Pancreas (tissue), 10 donors: ENCODE measurements around the gene INSR. TPM values are rescaled to one million over a fixed set of nuclear protein-coding genes. Genes with fewer than 3 reads are reported as not detected.

Source experiments
- ATAC-seq, 4 donors: fragments of 200-7000 bp; cut with Tn5 transposase; one replicate each; pipeline versions ENCODE4 v1.8.0 to v1.9.1; 2020; ENCODE audit warnings: mild to moderate bottlenecking in 4 of 4, moderate library complexity in 4 of 4
- DNase-seq, 6 donors: peaks; one replicate each; pipeline ENCODE4 v3.0.0-alpha.2; 2020
- FAIRE-seq: peaks from 2 replicates; lab custom pipeline; 2012; peaks lifted over from hg19 to GRCh38; lab: Jason Lieb, UNC
- H3K27ac ChIP-seq, 4 donors: fragments of 200-600 bp; sonication (generic); 1 replicate in 3 of 4; 2 replicates in 1 of 4; pipeline versions ENCODE4 v1.5.0 to v1.8.0; 2020
- H3K27me3 ChIP-seq, 4 donors: fragments of 200-600 bp; one replicate each; pipeline ENCODE4 v1.8.0; 2021
- H3K36me3 ChIP-seq, 3 donors: fragments of 200-600 bp; sonication (generic) in 1 of 3; one replicate each; pipeline versions ENCODE4 v1.5.0 to v1.8.0; 2020 to 2021
- H3K4me1 ChIP-seq, 3 donors: fragments of 200-600 bp; one replicate each; pipeline ENCODE4 v1.8.0; 2021
- H3K4me3 ChIP-seq, 4 donors: fragments of 200-600 bp; sonication (generic) in 2 of 4; one replicate each; pipeline versions ENCODE4 v1.5.0 to v1.8.0; 2020 to 2021
- H3K9me3 ChIP-seq, 4 donors: fragments of 200-600 bp; one replicate each; pipeline ENCODE4 v1.8.0; 2021
- CTCF ChIP-seq, 4 donors: fragments of 200-600 bp; sonication (generic) in 3 of 4; IDR thresholded peaks; one replicate each; pipeline versions ENCODE4 v1.5.0 to v1.8.0; 2021; ENCODE audit warnings: antibody characterized with exemption in 4 of 4
- WGBS, 2 donors: extraction: QIAGEN DNeasy Blood & Tissue Kit; methylation state at CpG; one replicate each; pipeline ENCODE4 v1.1.7; 2013; 5-methylcytosine and 5-hydroxymethylcytosine counted together
- intact Hi-C, 3 donors: fragments of 100-400 bp; cut with DNase I; formaldehyde crosslinking; loops; one replicate each; pipeline versions ENCODE4 v1.11.1 to v1.14.2; 2022
- polyA plus RNA-seq, 2 donors: library from polyadenylated mRNA; stranded (reverse); fragments of 200-250 nt; gene quantifications; one replicate each; pipeline ENCODE4 v1.2.3, GENCODE V29; 2013
- total RNA-seq, 6 donors: library from RNA; stranded (reverse); fragmentation: NEBNext Ultra II Directional in 4 of 6; extraction: Animal tissue kit (Norgen Biotek cat#: 25700) in 4 of 6; gene quantifications; one replicate each; pipeline versions ENCODE4 v1.2.1 to v1.2.4, GENCODE V29; 2021 to 2023
- donor health status: healthy with polysubstance abuse.
- donor health status: DM: no; HTN: no; CAD: no; lungs with moderate emphysema.
- donor health status: DM: no; HTN: no; CAD: no.
- donor health status: control.
- donor health status: control.
- donor health status: Bipolar disorder and iron deficiency.
- donor health status: DM: yes; HTN: yes; CAD: no.
- donor health status: DM: no; HTN: no; CAD: no.
- donor health status: DM: no; HTN: no; CAD: no.
- donor health status: DM: yes; HTN: yes; CAD: no.

The INSR gene
- total and polyA plus RNA-seq, 8 donors: 45.1 to 205 (median 120) TPM

- no peak for TF ChIP-seq CTCF (IDR thresholded peaks at IDR 0.05)
- no peaks in the 10 kb centered on the region for H3K9me3 ChIP-seq
- no peak overlapping the region for H3K4me3 ChIP-seq
- intact Hi-C loops: no loop called here
- H3K4me1 ChIP-seq: peaks cover 30 to 45% (median 36%) of the 10 kb centered on the region in 3 donors
- peak overlapping the region in 2 of 4 donors; percentile 12 to 31 for H3K27ac ChIP-seq
- ATAC-seq: no peak
- FAIRE-seq: no peak
- no peak for DNase-seq
- H3K27me3 ChIP-seq: no peaks in the 10 kb centered on the region
- WGBS, 2 donors: 39 to 47% methylated on average over 7 of the region's 7 CpGs
- H3K36me3 ChIP-seq: peaks cover 0 to 8% (median 0%) of the 10 kb centered on the region in 3 donors
Observed at GRCh38 chr19:7260161-7260560, 34.1 kb downstream of the INSR start.

- no peaks in the 10 kb centered on the region for H3K9me3 ChIP-seq
- peaks cover 0 to 8% (median 0%) of the 10 kb centered on the region in 3 donors for H3K36me3 ChIP-seq
- H3K27ac ChIP-seq: peak overlapping the region in 2 of 4 donors; percentile 57 to 81
- H3K27me3 ChIP-seq: no peaks in the 10 kb centered on the region
- no peak overlapping the region for H3K4me3 ChIP-seq
- ATAC-seq (no peak), DNase-seq (no peak), FAIRE-seq (no peak)
- TF ChIP-seq CTCF (IDR thresholded peaks at IDR 0.05): no peak
- H3K4me1 ChIP-seq: peaks cover 28 to 56% (median 42%) of the 10 kb centered on the region in 3 donors
- intact Hi-C loops: no loop called here
- WGBS, 2 donors: 87 to 97% methylated on average over 6 of the region's 6 CpGs
Observed at GRCh38 chr19:7258840-7259395, 35.3 kb downstream of the INSR start.

GRCh38 chr19:7258041-7258839 is 36.0 kb downstream of the INSR start:
- peaks cover 28 to 56% (median 42%) of the 10 kb centered on the region in 3 donors for H3K4me1 ChIP-seq
- no peak for TF ChIP-seq CTCF (IDR thresholded peaks at IDR 0.05)
- peaks cover 0 to 8% (median 0%) of the 10 kb centered on the region in 3 donors for H3K36me3 ChIP-seq
- 84 to 88% methylated on average over 10 of the region's 10 CpGs for WGBS, 2 donors
- H3K9me3 ChIP-seq: no peaks in the 10 kb centered on the region
- peak overlapping the region; percentile 34 to 81 (median 69) for H3K27ac ChIP-seq
- FAIRE-seq (no peak), ATAC-seq (peak in 1 of 4 donors; percentile 15), DNase-seq (peak in 1 of 6 donors; percentile 38)
- intact Hi-C loops: no loop called here
- no peak overlapping the region for H3K4me3 ChIP-seq
- no peaks in the 10 kb centered on the region for H3K27me3 ChIP-seq

GRCh38 chr19:7257148-7258040 is 36.8 kb downstream of the INSR start:
- DNase-seq (peak in 5 of 6 donors; percentile 82 to 91 (median 88)), ATAC-seq (peak; percentile 81 to 85 (median 82)), FAIRE-seq (no peak)
- TF ChIP-seq CTCF (IDR thresholded peaks at IDR 0.05): no peak
- intact Hi-C loops: no loop called here
- WGBS, 2 donors: 40 to 42% methylated on average over 17 of the region's 17 CpGs
- no peaks in the 10 kb centered on the region for H3K9me3 ChIP-seq
- H3K4me3 ChIP-seq: no peak overlapping the region
- H3K36me3 ChIP-seq: peaks cover 0 to 3% (median 0%) of the 10 kb centered on the region in 3 donors
- H3K27ac ChIP-seq: peak overlapping the region; percentile 68 to 88 (median 78)
- peaks cover 24 to 62% (median 42%) of the 10 kb centered on the region in 3 donors for H3K4me1 ChIP-seq
- no peaks in the 10 kb centered on the region for H3K27me3 ChIP-seq
